PC-9 (cell line): ENCODE results near the gene TPD52L1. TPM values are rescaled to one million over a fixed set of nuclear protein-coding genes. Genes with fewer than 3 reads are reported as not detected.

Experiments used
- BruUV-seq: library from RNA; stranded (reverse); fragments of 400-500 nt; replicated peaks from 2 replicates; lab custom pipeline; 2021; lab: Mats Ljungman, UMichigan
- CTCF ChIA-PET: fragments of 300-600 bp; sonication (Branson Sonifier 250); formaldehyde crosslinking; loops from one replicate; lab custom pipeline; 2022; ENCODE audit warnings: antibody characterized with exemption; lab: Charles Lee
- POLR2A ChIA-PET: fragments of 300-600 bp; sonication (Branson Sonifier 250); formaldehyde crosslinking; loops from one replicate; lab custom pipeline; 2022; ENCODE audit warnings: antibody characterized with exemption; ENCODE audit not compliant: unreplicated experiment; lab: Charles Lee
- DNase-seq, 2 experiments: peaks; one replicate each; pipeline versions ENCODE4 v3.0.0 to v3.0.0-alpha.2; 2015 to 2022; ENCODE audit warnings: mixed read lengths in 1 of 2
- H2AFZ ChIP-seq: fragments of 200-600 bp; sonication (generic); 2 replicates; pipeline ENCODE4 v1.8.1; 2017; ENCODE audit warnings: antibody characterized with exemption
- H3F3A ChIP-seq: fragments of 200-600 bp; sonication (generic); 2 replicates; pipeline ENCODE4 v1.8.1; 2017; ENCODE audit warnings: antibody characterized with exemption, mild to moderate bottlenecking, low read depth; ENCODE audit not compliant: insufficient read depth
- H3K27ac ChIP-seq: fragments of 200-600 bp; sonication (generic); 2 replicates; pipeline ENCODE4 v1.6.1; 2016; ENCODE audit warnings: mixed run types
- H3K27me3 ChIP-seq: fragments of 200-600 bp; sonication (generic); 2 replicates; pipeline ENCODE4 v1.6.1; 2016; ENCODE audit warnings: low read depth, mixed run types; ENCODE audit not compliant: insufficient read depth
- H3K36me3 ChIP-seq: fragments of 200-600 bp; sonication (generic); 2 replicates; pipeline ENCODE4 v1.6.1; 2016; ENCODE audit warnings: low read depth, mixed run types
- H3K4me1 ChIP-seq: fragments of 200-600 bp; sonication (generic); replicated peaks from 2 replicates; pipeline ENCODE4 v1.6.1; 2016; ENCODE audit warnings: mixed run types; ENCODE audit not compliant: insufficient read depth
- H3K4me2 ChIP-seq: fragments of 200-600 bp; sonication (generic); 2 replicates; pipeline ENCODE4 v1.6.1; 2017; ENCODE audit warnings: mixed run types
- H3K4me3 ChIP-seq: fragments of 200-600 bp; sonication (generic); 2 replicates; pipeline ENCODE4 v1.6.1; 2016; ENCODE audit warnings: mixed run types
- H3K79me2 ChIP-seq: fragments of 200-600 bp; sonication (generic); 2 replicates; pipeline ENCODE4 v1.6.1; 2017; ENCODE audit warnings: low read depth, mixed run types
- H3K9me2 ChIP-seq: fragments of 200-600 bp; sonication (generic); 2 replicates; pipeline ENCODE4 v1.8.1; 2017; ENCODE audit warnings: mild to moderate bottlenecking; ENCODE audit not compliant: insufficient read depth
- H3K9me3 ChIP-seq: fragments of 200-600 bp; sonication (generic); 2 replicates; pipeline ENCODE4 v1.8.1; 2016; ENCODE audit warnings: low read depth; ENCODE audit not compliant: insufficient read depth
- H4K20me1 ChIP-seq: fragments of 200-600 bp; sonication (generic); 2 replicates; pipeline ENCODE4 v1.8.1; 2017; ENCODE audit not compliant: insufficient read depth
- CTCF ChIP-seq: fragments of 200-600 bp; sonication (generic); conservative IDR thresholded peaks from 2 replicates; pipeline ENCODE4 v1.6.1; 2017; ENCODE audit warnings: mixed run types, antibody characterized with exemption, mild to moderate bottlenecking, moderate library complexity
- EZH2 ChIP-seq: fragments of 200-600 bp; sonication (generic); IDR thresholded peaks from 2 replicates; pipeline ENCODE4 v1.8.0; 2017; ENCODE audit warnings: antibody characterized with exemption, low read depth
- intact Hi-C: fragments of 100-400 bp; cut with micrococcal nuclease; formaldehyde crosslinking; loops from one replicate; pipeline ENCODE4 v1.10.0; 2022; ENCODE audit not compliant: unreplicated experiment
- total RNA-seq: library from RNA; stranded (reverse); gene quantifications from 2 replicates; pipeline ENCODE4 v1.2.3, GENCODE V29; 2021

TPD52L1 gene
- total RNA-seq, 1 experiment from 2014 or later = 203 TPM

GRCh38 chr6:125129354-125129753, 24.2 kb upstream of the TPD52L1 start:
- Histone ChIP-seq H2AFZ (no peak overlapping the region; the same call in 1 of the 2 replicates), H4K20me1 (no peaks in the 10 kb centered on the region), H3F3A (no peaks in the 10 kb centered on the region), H3K36me3 (no peaks in the 10 kb centered on the region), H3K4me2 (no peak overlapping the region), H3K27me3 (no peaks in the 10 kb centered on the region), H3K4me3 (no peak overlapping the region), H3K79me2 (no peaks in the 10 kb centered on the region), H3K27ac (no peak overlapping the region), H3K9me3 (no peaks in the 10 kb centered on the region; the same call in 1 of the 2 replicates), H3K9me2 (no peaks in the 10 kb centered on the region), H3K4me1 (peaks cover 4% of the 10 kb centered on the region)
- ChIA-PET POLR2A (no interaction called here), CTCF (no interaction called here)
- TF ChIP-seq CTCF (no peak), EZH2 (no peak)
- intact Hi-C loops = no loop called here
- BruUV-seq = no TSS peak
- DNase-seq = no peak

- no peak for DNase-seq
- Histone ChIP-seq H3K79me2 (no peaks in the 10 kb centered on the region), H3K27ac (no peak overlapping the region), H3K27me3 (no peaks in the 10 kb centered on the region), H3K4me1 (no peaks in the 10 kb centered on the region), H3K9me3 (no peaks in the 10 kb centered on the region), H3K9me2 (no peaks in the 10 kb centered on the region), H3K4me3 (no peak overlapping the region), H3F3A (no peaks in the 10 kb centered on the region), H2AFZ (no peak overlapping the region), H3K36me3 (no peaks in the 10 kb centered on the region), H4K20me1 (no peaks in the 10 kb centered on the region), H3K4me2 (no peak overlapping the region)
- TF ChIP-seq CTCF (no peak), EZH2 (no peak)
- BruUV-seq = no TSS peak
- ChIA-PET CTCF (interaction anchor here (0.6 kb wide), 1 partner anchor 481 kb away, joined by 4 read pairs; no protein-coding TSS in a partner anchor), POLR2A (no interaction called here)
- intact Hi-C loops = no loop called here
These were observed 21.5 kb upstream of the TPD52L1 start for GRCh38 chr6:125132058-125132457.

- Histone ChIP-seq H3K4me1 (no peaks in the 10 kb centered on the region), H3K4me2 (no peak overlapping the region), H3K27ac (no peak overlapping the region), H3K36me3 (no peaks in the 10 kb centered on the region), H4K20me1 (no peaks in the 10 kb centered on the region), H2AFZ (no peak overlapping the region), H3K79me2 (no peaks in the 10 kb centered on the region), H3K27me3 (no peaks in the 10 kb centered on the region), H3K9me2 (no peaks in the 10 kb centered on the region), H3K9me3 (no peaks in the 10 kb centered on the region), H3K4me3 (no peak overlapping the region), H3F3A (no peaks in the 10 kb centered on the region)
- CTCF ChIA-PET = no interaction called here
- no TSS peak for BruUV-seq
- no peak for DNase-seq
- intact Hi-C loops = no loop called here
- POLR2A ChIA-PET = no interaction called here
- no peak for TF ChIP-seq CTCF
- no peak for TF ChIP-seq EZH2
These were observed 17.2 kb upstream of the TPD52L1 start for GRCh38 chr6:125136378-125136777.
